DMS53 (cell line): Measurements from ENCODE around the gene ZNF92.

ENCODE experiments used
- DNase-seq: peaks from one replicate; lab custom pipeline; 2025; lab: John Stamatoyannopoulos, UW

The ZNF92 gene

GRCh38 chr7:65423286-65423685 is 49.6 kb downstream of the ZNF92 start:
- DNase-seq = peak; percentile 24

GRCh38 chr7:65429642-65430343 is 56.1 kb downstream of the ZNF92 start:
- no peak for DNase-seq

GRCh38 chr7:65430344-65431186 is 56.9 kb downstream of the ZNF92 start:
- no peak for DNase-seq

DNA sequence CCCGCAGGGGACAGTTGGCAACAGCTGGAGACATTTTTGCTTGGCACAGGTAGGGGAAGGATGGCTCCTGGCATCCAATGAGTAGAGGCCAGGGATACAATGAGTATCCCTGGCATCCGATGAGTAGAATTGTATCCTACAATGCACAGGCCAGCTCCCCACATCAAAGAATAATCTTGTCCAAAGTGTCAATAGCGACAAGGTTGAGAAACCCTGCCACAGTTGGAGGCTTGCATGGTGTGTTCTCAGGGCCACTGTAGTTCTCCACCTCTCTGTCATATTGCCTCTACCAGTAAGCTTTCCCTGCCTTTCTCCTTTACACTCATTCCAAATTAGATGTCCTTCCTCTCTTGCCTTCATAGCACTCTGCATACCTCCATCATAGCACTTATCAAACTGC is 60.7 kb downstream of the ZNF92 start:
- no peak for DNase-seq

- no peak for DNase-seq
These were observed 62.5 kb downstream of the ZNF92 start for GRCh38 chr7:65436163-65436562.

DNA sequence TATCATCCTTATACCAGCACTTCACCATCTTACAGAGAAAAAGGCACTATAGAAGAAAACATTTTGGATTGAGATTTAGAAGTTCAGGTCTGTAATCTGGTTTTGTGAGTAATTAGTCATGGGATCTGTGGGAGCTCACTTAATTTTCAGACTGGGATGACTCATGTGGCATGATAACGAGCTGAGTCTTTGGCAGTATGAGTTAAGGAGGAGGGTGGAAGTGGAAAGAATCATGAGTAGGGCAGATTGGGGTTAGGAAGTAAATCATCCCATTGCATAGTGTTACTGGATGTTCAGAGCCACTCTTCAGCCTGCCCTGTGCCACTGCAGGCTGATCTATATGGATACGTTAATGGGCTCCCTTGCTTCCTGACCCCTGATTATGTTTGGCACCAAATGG is 64.9 kb downstream of the ZNF92 start:
- peak; percentile 30 for DNase-seq

DNA sequence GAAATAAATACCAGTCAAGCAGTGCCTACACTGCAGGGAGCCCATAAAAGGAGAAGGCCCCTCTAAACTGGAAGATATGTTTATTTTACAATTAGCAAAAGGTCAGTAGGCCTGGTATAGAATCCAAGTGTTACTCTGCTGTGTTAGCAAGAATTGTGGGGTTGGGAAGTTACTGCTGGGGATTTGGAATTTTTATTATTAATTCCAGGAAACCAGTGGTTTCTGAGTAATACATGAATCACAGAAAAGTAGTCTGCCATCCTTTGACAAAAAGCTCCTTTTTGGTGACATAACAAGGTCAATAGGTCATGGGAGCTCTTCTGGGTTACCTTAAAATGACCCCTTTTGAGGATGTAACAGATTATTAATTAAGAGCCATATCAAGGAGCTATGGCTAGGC is 67.4 kb downstream of the ZNF92 start:
- DNase-seq = no peak

GRCh38 chr7:65444205-65444842 is 70.7 kb downstream of the ZNF92 start:
- DNase-seq = peak; percentile 58

- DNase-seq = peak; percentile 96
These were observed 71.5 kb downstream of the ZNF92 start for GRCh38 chr7:65444899-65445823.

- DNase-seq = peak; percentile 81
These were observed 73.4 kb downstream of the ZNF92 start for GRCh38 chr7:65447041-65447440.

DNA sequence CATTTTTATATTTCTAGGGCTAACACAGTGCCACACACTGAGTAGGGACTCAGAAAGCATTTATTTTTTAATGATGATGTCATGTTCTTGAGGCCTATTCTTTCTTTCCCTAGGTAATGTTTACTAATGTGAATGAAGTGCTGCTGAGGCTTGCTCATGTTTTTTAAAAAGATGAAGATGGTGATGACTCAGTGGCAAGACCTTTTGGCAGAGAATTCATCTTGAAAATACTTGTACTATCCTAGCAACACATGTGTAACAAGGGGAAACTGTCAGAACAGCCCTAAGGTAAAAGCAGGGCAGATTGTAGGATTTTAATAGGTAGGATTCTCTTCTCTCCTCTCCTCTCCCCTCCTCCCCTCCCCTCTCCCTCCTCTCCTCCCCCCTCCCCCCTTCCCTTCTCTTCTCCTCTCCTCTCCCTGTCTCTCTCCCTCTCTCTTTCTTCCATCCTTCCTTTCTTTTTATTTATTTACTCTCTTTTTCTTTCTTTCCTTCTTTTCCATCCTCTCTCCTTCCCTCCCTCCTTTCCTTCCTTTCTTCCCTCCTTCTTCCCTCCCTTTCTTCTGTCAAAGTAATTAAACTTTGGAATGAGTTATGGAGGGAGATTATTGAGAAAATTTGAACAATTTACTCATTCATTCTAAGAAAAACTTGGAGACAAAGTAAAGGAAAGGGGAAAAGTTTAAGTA is 75.3 kb downstream of the ZNF92 start:
- DNase-seq = peak; percentile 75

- DNase-seq = no peak
These were observed 75.8 kb downstream of the ZNF92 start for GRCh38 chr7:65449505-65449852.
